ENCODE data around the gene SPON1.
"Not testable (repeated sequence)": the region's sequence is repeated elsewhere in the genome, so short reads cannot be mapped to it uniquely, and the experiment has no call there.

Gene SPON1

GRCh38 chr11:13962562-13963168 is at the start of gene SPON1:
SPON1 (plus strand) TSS chr11:13962723; CDS start chr11:13962905, 182 bp downstream.
- peak; percentile 17 for DNase-seq

- DNase-seq: no peak
Measured at GRCh38 chr11:13917264-13917663, 45.3 kb upstream of the SPON1 start.

- no peak for DNase-seq
Measured at GRCh38 chr11:13917904-13918303, 44.6 kb upstream of the SPON1 start.

- no peak for DNase-seq
Measured at GRCh38 chr11:13920756-13921155, 41.8 kb upstream of the SPON1 start.

GRCh38 chr11:13921545-13921944 is 41.0 kb upstream of the SPON1 start:
- no peak for DNase-seq

GRCh38 chr11:13923182-13923581 is 39.3 kb upstream of the SPON1 start:
- DNase-seq: no peak

GRCh38 chr11:13923716-13924650 is 38.5 kb upstream of the SPON1 start:
- DNase-seq: no peak

- DNase-seq: no peak
Measured at GRCh38 chr11:13924801-13925327, 37.7 kb upstream of the SPON1 start.

- not testable (repeated sequence) for DNase-seq
Measured at GRCh38 chr11:13926366-13926765, 36.2 kb upstream of the SPON1 start.

- no peak for DNase-seq
Measured at GRCh38 chr11:13926981-13927380, 35.5 kb upstream of the SPON1 start.

GRCh38 chr11:13927481-13927880 is 35.0 kb upstream of the SPON1 start:
- DNase-seq: no peak

- DNase-seq: peak; percentile 67
Measured at GRCh38 chr11:13928566-13929251, 33.8 kb upstream of the SPON1 start.

- DNase-seq: no peak
Measured at GRCh38 chr11:13929395-13929891, 33.1 kb upstream of the SPON1 start.

- no peak for DNase-seq
Measured at GRCh38 chr11:13931356-13931755, 31.2 kb upstream of the SPON1 start.

GRCh38 chr11:13937154-13937553 is 25.4 kb upstream of the SPON1 start:
- not testable (repeated sequence) for DNase-seq

- not testable (repeated sequence) for DNase-seq
Measured at GRCh38 chr11:13938829-13939228, 23.7 kb upstream of the SPON1 start.

- peak; percentile 10 for DNase-seq
Measured at GRCh38 chr11:13939961-13940906, 22.3 kb upstream of the SPON1 start.

- no peak for DNase-seq
Measured at GRCh38 chr11:13940907-13941256, 21.6 kb upstream of the SPON1 start.

- no peak for DNase-seq
Measured at GRCh38 chr11:13941775-13942174, 20.7 kb upstream of the SPON1 start.

- no peak for DNase-seq
Measured at GRCh38 chr11:13942378-13942777, 20.1 kb upstream of the SPON1 start.

GRCh38 chr11:13942971-13943381 is 19.5 kb upstream of the SPON1 start:
- DNase-seq: peak; percentile 33

GRCh38 chr11:13944016-13944415 is 18.5 kb upstream of the SPON1 start:
- no peak for DNase-seq

Data from fibroblast of skin of right quadriceps (primary cell).